GM18508 (cell line): ENCODE data around the gene ANKRD39.

Source experiments
- ATAC-seq: cut with Tn5 transposase; IDR thresholded peaks from one replicate; pipeline ENCODE4 v1.9.1; 2021; ENCODE audit warnings: moderate number of reproducible peaks; ENCODE audit not compliant: insufficient read depth, unreplicated experiment

The ANKRD39 gene

DNA sequence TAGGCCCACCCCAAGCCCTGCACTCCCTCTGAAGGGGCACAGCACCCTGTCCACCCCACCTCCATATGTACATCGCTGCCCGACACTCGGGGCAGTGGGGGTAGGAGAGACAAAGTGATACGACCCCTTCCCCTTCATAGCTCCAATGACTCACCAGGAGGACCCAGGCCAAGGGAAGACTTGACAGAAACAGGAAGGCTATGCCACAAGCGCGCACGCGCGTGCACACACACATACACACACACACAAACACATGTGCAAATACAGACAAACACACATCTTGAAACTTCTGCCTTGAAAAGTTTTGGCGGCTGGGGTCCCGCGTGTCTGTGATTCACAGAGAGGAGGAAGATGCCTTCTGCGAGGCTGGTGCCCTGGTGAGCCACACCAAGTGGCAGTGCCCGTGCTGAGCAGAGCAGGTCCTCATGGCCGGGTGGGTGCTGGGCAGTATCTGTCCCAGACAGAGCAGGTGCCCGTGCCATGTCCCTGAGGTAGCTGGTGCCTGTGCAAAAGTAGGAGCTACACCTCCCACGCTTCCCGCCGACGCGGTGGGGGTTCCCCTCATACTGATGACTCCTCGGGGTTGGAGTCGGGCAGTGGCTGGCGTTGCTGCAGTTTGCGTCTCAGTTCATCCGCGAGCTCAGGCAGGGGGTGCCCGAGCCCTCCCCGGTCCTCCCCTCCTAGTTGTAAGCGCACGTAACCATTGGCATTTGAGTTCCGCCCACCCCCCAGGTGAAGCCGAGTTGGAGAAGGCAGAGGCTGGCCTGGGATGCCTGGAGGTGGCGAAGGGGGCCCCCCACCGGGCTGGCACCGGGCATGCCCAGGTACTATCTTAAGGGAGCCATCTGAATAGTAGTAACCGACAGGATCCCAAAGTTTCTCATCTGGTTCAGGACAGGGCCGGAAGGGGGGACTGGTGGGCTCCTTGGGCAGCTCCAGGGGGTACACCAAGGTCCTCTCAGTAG, 2.5 kb upstream of the ANKRD39 start:
- ATAC-seq, result no peak

DNA sequence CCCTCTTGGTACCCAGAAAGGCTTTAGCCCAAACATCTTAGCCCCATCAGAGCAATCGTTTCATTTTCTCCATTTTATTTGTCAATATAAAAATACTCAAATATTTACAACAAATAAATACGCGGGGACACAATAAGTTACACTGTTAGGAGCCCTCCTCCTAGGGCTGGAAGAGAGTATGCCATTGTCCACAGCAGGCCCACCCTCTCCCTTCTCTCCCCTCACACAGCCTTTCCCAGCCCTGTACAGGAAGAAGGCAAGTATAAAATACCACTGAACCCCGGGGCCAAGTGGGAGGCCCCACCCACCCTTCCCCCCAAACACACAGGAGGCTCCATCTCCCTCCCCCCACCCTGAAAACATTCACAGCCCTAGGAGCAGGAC, 1.9 kb upstream of the ANKRD39 start:
- no peak for ATAC-seq

DNA sequence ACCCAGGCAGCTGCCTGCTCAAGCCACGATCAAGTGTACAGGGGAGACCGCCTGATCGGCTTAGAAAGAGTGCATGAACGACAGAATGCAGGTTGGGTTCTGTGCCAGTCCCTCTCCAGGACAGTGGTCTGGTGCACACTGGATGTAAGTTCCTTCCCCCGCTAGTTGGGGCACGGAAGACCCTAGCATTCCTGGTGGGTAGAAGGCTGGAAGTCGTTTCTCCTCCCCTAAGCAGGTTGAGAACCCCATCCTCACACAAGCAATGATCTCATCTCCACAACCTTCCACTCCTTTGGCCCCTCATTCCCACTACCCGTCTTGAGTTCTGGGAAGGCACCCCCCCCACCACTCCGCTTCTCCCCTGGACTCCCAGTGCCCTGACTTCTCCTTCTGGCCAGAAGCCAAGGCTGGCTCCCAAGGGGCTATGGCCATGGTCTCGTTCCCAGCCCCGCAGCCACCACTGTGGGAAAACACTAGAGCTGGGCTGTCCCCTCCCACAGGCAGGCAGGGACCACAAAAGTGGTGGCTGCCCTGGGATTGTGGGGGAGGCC, 1.4 kb upstream of the ANKRD39 start:
- no peak for ATAC-seq

DNA sequence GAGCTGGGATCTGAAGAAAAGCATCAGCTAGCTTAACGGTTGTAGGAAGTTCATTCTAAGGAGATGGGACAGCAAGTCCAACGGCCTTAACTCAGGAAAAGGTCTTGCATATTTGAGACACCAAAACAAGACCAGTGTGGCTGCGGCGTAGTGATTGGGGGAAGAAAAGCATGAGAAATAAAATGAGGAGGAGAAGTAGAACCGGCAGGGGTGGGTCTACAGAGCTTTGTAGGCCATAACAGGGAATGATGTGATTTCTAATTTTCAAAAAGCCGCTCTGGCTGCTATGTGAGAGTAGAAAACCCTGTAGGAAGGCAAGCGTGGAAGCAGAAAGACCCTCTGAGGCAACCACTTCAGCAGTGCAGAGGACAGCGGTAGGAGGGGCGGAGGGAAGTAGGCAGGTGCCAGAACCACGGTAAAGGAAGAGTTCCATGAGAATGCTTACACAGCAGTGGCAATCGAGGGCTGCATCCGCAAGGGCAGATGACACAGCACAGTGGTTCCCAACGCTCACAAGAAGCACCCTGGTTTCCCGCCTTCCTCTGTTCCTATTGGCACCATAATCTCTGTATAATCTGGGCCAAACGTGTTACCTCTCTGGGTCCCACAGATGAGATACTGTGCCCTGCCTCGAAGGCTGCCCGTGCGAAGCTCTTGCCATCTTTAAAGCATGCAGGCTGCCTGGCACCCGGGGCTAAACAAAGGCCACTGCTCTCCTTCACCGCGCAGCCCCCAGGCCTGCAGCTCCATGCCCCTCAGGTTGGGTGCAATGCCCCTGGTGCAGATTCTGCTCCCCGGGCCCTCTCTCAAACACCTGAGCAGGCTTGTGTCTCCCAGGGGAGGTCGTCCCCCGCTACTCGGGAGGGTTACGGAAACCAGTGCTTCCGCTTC, 795 bp downstream of the ANKRD39 start:
- no peak for ATAC-seq

DNA sequence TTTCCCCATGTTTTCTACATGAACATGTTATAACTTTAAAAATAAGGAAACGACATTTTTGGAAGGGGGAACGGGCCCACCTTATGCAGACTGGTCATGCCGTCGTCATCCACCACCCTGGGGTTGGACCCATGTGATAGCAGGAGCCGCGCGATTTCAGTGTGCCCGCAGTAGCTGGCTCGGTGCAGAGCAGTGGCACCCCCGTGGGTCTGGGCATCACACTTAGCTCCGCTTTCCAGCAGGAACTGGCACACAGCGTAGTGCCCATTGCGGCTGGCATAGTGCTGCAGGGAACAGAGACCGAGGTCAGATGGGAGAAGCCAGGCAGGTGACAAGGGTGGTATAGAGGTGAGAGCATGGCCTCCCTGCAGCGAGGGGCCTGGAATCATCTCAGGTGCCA, 4.5 kb downstream of the ANKRD39 start:
- ATAC-seq, result no peak

DNA sequence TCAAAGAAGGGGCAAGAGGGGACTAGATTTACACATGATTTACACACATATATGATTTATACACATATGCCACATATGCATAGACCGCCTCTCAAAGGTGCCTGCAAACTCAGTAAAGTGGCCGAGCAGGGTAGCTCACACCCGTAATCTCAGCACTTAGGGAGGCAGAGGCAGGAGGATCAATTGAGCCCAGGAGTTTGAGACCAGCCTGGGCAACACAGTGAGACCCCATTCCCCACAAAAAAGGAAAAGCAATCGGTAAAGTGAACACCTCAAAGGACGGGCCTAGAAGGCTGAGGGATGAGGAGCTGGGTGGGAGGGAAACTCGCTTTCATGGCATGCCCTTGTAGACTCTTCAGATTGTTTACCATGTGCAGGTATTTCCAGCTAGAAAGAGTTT, 5.1 kb downstream of the ANKRD39 start:
- ATAC-seq, result no peak

DNA sequence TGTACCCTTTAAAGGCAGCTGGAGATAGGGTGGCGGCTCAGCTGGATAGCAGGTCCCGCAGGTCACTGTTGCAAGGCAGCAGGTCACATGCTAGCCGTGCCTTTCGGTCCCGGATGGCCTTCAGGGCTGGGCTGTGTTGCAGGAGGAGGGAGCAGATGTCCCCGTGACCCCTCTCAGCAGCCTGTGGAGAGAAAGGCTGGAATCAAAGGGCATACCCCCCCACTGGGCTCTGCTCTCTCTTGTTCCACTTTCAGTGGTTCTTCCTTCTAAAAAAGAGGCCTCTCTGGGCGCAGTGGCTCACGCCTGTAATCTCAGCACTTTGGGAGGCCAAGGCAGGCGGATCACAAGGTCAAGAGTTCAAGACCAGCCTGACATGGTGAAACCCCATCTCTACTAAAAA, 9.6 kb downstream of the ANKRD39 start:
- ATAC-seq, result no peak

DNA sequence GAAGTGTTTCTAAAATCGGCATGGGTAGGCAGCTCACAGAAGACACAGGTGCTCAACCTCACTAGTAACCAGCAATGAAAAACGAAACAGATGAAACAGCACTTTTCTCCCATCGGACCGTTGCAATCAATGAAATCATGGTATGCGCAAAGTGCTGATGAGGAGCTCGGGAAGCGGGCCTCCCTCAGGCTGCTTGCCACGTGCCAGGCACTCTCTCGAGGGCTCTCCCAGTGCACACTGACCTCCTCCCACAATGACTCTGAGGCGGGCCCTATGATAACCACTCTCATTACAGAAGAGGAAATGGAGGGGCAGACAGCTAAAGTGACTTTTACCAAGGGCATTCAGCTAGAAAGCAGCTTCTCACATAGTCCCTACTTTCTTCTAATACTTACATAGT, 10.2 kb downstream of the ANKRD39 start:
- ATAC-seq, result no peak

DNA sequence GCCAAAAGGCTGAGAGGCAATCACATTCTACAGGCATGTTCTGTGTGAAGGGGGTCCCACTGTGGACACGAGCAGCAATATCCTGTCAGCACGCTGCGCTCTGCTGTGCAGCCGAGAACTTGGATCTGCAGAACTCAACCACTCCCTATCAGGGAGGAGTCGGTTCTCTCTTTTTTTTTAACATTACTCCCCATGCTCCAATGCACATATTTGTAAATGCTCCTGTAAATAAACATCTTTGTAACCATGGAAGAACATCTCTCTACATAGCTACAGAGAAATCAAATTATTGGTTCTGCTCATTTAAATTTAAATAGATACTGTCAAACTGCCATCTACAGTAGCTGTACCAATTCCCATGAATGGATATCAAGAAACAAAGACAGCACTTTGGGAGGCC, 11.0 kb downstream of the ANKRD39 start:
- ATAC-seq, result no peak

DNA sequence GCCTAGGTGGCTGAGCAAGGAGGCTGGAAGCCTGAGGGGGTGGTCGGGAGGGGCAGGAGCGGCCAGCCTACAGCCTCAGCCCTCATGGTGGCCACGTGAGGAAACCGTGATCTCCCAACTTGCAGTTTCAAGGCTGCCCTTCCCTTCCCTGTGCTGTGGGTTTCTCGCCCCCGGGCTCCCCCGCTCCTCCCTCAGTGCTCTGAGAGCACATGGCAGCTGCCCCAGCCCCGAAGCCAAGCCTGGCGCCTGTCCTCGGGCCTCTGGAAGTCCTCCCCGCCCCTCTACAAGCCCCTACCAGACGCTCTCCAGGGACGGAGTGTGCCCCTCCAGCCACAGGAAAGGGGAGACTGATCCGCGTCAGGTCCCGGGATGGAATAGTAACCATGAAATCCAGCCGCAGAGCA, 13.4 kb downstream of the ANKRD39 start:
- ATAC-seq, result no peak

DNA sequence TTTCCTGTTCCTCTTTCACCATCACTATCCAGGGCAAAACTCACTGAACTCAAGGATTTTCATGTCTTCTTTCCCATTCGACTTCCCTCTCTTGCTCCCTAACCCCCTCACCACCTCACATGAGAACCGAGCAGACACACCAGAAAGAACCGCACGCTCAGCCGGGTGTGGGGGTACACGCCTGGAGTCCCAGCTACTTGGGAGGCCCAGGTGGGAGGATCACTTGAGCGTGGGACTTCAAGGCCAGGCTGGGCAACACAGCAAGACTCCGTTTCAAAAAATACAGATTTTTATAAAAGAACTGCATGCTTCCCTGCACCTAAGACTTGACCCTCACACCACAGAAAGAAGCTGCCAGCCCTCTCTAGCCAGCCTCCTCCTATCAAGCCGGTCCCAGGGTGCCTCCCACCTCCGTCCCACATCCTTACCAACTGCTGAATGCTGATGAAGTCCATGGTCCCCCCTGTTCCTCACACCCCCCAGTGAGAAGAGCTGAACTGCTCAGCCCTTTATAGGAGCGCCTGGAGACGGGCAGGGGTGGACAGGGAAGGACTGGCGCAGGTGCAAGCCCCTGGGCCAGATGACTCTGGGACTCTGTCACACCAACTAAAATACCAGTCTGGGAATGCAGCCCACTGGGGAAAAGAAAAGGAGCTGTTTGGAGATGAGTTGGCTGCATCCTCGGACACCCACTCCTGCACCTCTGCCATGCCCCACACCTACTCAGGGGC, 14.1 kb downstream of the ANKRD39 start, which contains the start of gene ANKRD23:
Gene ANKRD23 (minus strand): TSS at position 484 of the 731 bp plus-strand sequence. CDS start 29 bp downstream, at position 455.
- ATAC-seq, result no peak

DNA sequence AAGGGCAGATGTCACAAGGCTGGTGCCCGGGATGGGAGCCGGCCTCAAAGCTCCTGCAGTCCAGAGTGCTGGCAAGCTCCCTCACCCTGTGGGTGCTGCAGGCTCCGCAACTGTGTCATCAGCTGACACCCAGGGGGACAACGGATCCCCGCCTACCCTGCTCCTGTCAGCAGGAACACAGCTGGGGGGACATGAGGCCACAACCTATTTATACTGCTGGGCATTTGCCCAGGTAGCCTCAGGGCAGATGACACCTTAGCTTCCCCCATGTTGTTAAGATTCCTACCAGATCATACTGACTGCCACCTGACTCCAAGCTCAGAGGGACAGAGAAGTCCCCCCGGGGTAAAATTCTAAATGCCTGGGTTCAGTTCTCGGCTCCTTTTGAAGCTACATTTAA, 15.2 kb downstream of the ANKRD39 start:
- ATAC-seq, result no peak

DNA sequence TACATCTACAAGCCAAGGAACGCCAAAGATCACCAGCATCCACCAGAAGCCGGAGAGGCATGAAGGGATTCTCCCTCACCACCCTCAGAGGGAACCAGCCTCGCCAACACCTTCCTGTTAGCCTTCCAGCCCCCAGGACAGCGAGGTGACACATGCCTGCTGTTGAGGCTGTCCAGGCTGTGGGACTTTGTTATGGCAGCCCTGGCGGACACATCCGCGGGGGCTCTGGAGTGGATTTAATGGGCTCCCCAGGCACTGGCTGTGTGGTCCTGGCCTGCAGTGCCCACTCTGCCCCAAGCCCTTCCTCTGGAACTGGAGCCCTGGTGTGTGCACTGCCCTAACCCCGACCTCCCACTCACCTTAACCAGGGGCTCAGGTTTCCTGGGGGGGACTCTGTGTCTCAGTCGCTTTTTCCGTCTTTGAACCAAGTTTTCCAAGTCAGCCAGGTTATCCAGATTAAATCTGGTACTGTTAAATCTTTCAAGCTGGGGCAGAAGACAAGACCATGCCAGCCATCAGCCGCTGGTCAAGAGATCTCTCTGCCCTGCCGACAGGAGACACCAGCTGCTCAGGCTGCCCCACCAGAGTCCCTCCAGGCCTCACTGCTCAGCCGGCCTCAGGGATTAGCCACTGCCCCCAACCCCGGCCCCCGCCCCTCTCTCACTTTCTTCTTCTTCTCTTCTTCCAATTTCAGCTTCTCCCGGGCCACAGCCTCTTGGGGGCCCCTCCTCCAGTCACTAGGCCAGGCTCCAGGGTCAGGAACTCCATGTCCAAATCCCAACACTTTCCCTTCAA, 15.9 kb downstream of the ANKRD39 start:
- no peak for ATAC-seq

DNA sequence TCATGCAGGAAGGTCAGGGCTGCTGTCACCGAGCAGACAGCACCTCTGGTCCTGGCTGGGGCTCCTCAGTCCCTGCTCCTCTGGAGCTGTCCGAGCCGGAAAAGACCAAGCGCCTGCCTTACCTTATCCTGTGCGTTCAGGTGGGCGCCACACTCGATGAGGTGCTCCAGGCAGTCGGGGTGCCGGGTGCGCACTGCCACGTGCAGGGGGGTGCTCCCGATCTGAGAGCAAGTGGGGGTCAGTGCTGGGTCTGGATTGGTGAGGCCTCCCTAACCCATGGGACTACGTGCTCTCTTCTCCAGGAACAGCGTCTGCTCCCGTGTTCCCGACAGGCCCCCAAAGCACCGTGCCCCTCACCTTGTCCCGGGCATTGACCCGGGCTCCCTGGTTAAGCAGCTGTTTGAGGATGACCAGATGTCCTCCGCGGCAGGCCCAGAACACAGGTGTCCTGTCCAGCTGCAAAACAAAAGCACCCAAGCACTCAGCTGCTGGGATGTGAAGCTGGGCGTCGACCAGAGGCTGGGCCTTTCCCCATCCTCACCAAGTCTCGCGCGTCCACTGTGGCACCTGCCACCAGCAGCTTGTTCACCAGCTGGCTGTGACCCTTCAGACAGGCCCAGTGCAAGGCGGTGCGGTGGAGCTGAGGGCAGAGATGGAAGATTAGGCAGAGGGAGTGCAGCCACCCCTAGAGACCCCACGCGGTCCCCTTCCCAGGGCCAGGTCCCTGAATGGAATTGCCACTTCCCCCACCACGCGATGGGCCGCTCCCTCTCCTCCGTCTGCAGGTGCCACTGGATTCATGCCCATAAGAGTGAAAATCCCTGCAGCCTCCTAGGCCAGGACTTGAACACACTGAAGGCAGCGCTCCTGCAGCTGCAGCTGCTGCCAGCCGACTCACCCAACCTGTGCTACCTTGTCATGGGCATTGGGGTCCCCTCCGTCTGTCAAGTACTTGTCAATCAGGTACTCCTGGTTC, 17.7 kb downstream of the ANKRD39 start:
- ATAC-seq, result no peak

DNA sequence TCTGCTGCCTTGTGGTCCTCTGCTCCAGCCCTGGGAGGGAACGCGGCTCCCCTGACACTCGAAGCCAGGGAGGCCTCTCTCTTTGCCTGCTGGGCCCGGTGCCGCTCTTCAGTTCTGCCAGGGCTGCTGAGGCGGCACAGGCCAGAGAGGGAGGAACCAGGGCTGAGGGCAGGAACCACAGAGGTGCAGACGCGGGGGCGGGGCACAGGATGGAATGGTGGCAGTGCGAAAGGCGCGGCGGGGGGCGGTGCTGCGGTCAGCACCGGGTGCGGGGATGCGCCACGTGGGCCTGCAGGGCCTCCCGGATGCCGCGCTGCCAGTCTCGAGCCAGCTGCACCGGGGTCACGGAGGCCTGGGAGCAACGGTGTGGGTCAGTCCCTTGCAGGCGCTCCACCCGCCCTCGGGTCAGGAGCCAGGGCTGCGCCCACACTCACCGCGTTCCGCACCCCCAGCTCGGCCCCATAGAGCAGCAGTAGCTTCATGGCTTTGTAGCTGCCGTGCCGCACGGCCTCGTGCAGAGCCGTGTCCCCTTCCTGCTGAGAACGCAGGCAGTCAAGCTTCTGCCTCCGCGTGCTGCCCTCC, 18.4 kb downstream of the ANKRD39 start:
- no peak for ATAC-seq

DNA sequence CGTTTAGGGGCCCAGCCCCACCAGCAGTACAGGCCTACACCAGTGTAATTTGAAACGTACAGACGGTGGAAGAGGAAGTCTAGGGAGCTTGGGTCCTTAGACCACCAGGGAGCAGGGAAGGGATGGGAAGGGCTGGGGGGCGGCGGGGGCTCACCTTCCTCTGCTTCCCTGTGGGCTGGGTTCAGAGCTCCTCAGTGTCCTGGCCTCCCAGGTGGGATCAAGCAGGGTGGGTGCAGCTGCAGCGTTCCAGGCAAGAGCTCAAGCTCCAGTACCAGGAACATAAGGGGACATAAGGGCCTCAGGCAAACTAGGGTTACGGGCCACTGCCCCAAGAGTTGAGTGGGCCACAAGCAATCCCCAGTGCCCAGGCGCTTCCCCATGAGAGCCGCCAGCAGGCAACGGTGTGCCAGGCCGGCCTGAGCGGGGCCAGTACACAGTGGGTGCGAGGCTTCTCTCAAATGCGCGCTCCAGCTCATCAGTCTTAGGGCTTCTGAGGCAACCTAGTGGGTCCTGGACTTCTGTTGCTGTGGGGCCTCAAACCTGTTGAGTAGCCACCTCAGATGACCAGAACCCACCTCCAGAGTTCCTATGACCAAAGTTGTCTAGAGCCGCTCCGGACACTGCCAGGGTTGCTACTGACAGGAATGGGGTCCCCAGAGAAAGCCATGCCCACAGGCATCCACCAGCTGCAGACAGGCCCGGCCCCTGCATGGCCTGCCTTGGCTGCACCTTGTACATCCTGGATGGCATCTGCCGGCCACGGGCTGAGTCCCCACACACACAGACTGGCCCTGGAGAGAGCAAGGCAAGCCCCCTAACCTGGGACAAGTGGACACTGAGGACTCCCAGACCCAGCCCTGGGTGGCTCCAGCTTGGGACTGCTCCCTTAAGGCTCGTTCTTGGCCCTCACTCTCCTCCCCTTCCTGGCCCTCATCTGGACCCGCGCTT, 19.2 kb downstream of the ANKRD39 start:
- ATAC-seq, result no peak

DNA sequence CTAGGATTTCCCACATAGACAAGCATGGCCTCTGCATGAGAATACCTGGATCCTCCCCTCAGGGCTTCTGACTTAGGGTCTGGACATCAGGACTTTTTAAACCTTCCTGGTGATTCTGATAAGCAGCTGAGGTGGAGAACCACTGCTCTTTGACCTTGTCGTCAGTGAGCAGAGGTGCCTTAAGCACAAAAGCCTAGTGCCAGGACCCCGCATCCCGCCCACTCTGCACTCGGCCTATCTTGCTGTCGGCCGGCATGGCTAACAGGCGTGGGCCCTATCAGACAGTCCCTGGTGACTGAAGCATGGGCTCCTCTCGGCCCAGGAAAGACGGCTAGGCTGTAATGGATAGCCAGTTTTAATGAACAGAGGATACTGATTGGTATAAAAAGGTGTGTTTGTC, 20.2 kb downstream of the ANKRD39 start:
- ATAC-seq, result no peak
